Measurements from ENCODE around the gene THSD4. TPM values are rescaled to one million over a fixed set of nuclear protein-coding genes. Genes with fewer than 3 reads are reported as not detected.
A peak's percentile ranks its signal among the peaks of the same experiment; 100 is the strongest.

THSD4 gene
- not detected for total RNA-seq

GRCh38 chr15:71114887-71115566 lies at the start of gene THSD4:
Gene THSD4 (plus strand): TSS chr15:71115471.
- Mint-ChIP-seq H3K4me1 (ENCODE audit: low read depth) (peaks cover 6% of the 10 kb centered on the region), H3K36me3 (no peaks in the 10 kb centered on the region), H3K9me3 (no peaks in the 10 kb centered on the region), H3K27ac (no peak within 1 kb of the TSS), H3K27me3 (peaks cover 50% of the 10 kb centered on the region), H3K4me3 (peak within 1 kb of the TSS; percentile 69)
- intact Hi-C loops (cut with micrococcal nuclease): loop anchor here (1.0 kb wide), 1 partner anchor 325 kb away; no protein-coding TSS in a partner anchor
- CTCF ChIA-PET: interaction anchor here (0.6 to 3.0 kb wide), 6 partner anchors 8 to 325 kb away, joined by 3 to 12 read pairs (median 3); no protein-coding TSS in a partner anchor
- POLR2A ChIA-PET: no interaction called here
- DNase-seq: peak; percentile 74

GRCh38 chr15:71066983-71067382 lies 48.3 kb upstream of the THSD4 start:
- Mint-ChIP-seq H3K36me3 (no peaks in the 10 kb centered on the region), H3K4me3 (no peak overlapping the region), H3K9me3 (no peaks in the 10 kb centered on the region), H3K4me1 (ENCODE audit: low read depth) (no peaks in the 10 kb centered on the region), H3K27me3 (peaks cover 25% of the 10 kb centered on the region), H3K27ac (no peak overlapping the region)
- CTCF ChIA-PET: no interaction called here
- intact Hi-C loops (cut with micrococcal nuclease): no loop called here
- POLR2A ChIA-PET: no interaction called here
- no peak for DNase-seq

- H3K27me3 Mint-ChIP-seq: peaks cover 22% of the 10 kb centered on the region
- no peaks in the 10 kb centered on the region for H3K4me1 Mint-ChIP-seq (ENCODE audit: low read depth)
- intact Hi-C loops (cut with micrococcal nuclease): no loop called here
- peaks cover 3% of the 10 kb centered on the region for H3K9me3 Mint-ChIP-seq
- DNase-seq: no peak
- no peaks in the 10 kb centered on the region for H3K36me3 Mint-ChIP-seq
- CTCF ChIA-PET: no interaction called here
- H3K27ac Mint-ChIP-seq: no peak overlapping the region
- H3K4me3 Mint-ChIP-seq: no peak overlapping the region
- POLR2A ChIA-PET: no interaction called here
Observed at GRCh38 chr15:71069693-71070092, 45.6 kb upstream of the THSD4 start.

- CTCF ChIA-PET: no interaction called here
Observed at GRCh38 chr15:71071529-71071928, 43.7 kb upstream of the THSD4 start.

GRCh38 chr15:71072423-71072822 lies 42.8 kb upstream of the THSD4 start:
- POLR2A ChIA-PET: no interaction called here

More at GRCh38 chr15:71071529-71071928, 43.7 kb upstream of the THSD4 start:
- Mint-ChIP-seq H3K4me1 (ENCODE audit: low read depth) (no peaks in the 10 kb centered on the region), H3K27ac (no peak overlapping the region), H3K9me3 (peaks cover 3% of the 10 kb centered on the region), H3K27me3 (peaks cover 21% of the 10 kb centered on the region), H3K4me3 (no peak overlapping the region), H3K36me3 (no peaks in the 10 kb centered on the region)
- DNase-seq: no peak
- intact Hi-C loops (cut with micrococcal nuclease): no loop called here
- POLR2A ChIA-PET: no interaction called here

GRCh38 chr15:71078506-71079207 lies 36.6 kb upstream of the THSD4 start:
- POLR2A ChIA-PET: no interaction called here
- Mint-ChIP-seq H3K27me3 (peaks cover 13% of the 10 kb centered on the region), H3K9me3 (peaks cover 3% of the 10 kb centered on the region), H3K27ac (no peak overlapping the region), H3K4me1 (ENCODE audit: low read depth) (no peaks in the 10 kb centered on the region), H3K36me3 (no peaks in the 10 kb centered on the region), H3K4me3 (no peak overlapping the region)
- no peak for DNase-seq
- CTCF ChIA-PET: no interaction called here
- intact Hi-C loops (cut with micrococcal nuclease): no loop called here

More at GRCh38 chr15:71072423-71072822, 42.8 kb upstream of the THSD4 start:
- no peak overlapping the region for H3K4me3 Mint-ChIP-seq
- intact Hi-C loops (cut with micrococcal nuclease): no loop called here
- H3K27ac Mint-ChIP-seq: no peak overlapping the region
- no peaks in the 10 kb centered on the region for H3K4me1 Mint-ChIP-seq (ENCODE audit: low read depth)
- no peak for DNase-seq
- H3K9me3 Mint-ChIP-seq: peaks cover 3% of the 10 kb centered on the region
- peaks cover 20% of the 10 kb centered on the region for H3K27me3 Mint-ChIP-seq
- CTCF ChIA-PET: no interaction called here
- H3K36me3 Mint-ChIP-seq: no peaks in the 10 kb centered on the region

- no peak for DNase-seq
- ChIA-PET CTCF (no interaction called here), POLR2A (no interaction called here)
- Mint-ChIP-seq H3K27me3 (peaks cover 11% of the 10 kb centered on the region), H3K4me1 (ENCODE audit: low read depth) (no peaks in the 10 kb centered on the region), H3K9me3 (peaks cover 2% of the 10 kb centered on the region), H3K4me3 (no peak overlapping the region), H3K27ac (no peak overlapping the region), H3K36me3 (no peaks in the 10 kb centered on the region)
- intact Hi-C loops (cut with micrococcal nuclease): no loop called here
Observed at GRCh38 chr15:71079208-71080044, 35.8 kb upstream of the THSD4 start.

GRCh38 chr15:71080166-71080565 lies 35.1 kb upstream of the THSD4 start:
- Mint-ChIP-seq H3K27ac (no peak overlapping the region), H3K4me1 (ENCODE audit: low read depth) (no peaks in the 10 kb centered on the region), H3K9me3 (no peaks in the 10 kb centered on the region), H3K27me3 (peaks cover 12% of the 10 kb centered on the region), H3K36me3 (no peaks in the 10 kb centered on the region), H3K4me3 (no peak overlapping the region)
- intact Hi-C loops (cut with micrococcal nuclease): no loop called here
- DNase-seq: no peak
- ChIA-PET CTCF (no interaction called here), POLR2A (no interaction called here)

GRCh38 chr15:71080705-71081104 lies 34.6 kb upstream of the THSD4 start:
- Mint-ChIP-seq H3K27ac (no peak overlapping the region), H3K36me3 (no peaks in the 10 kb centered on the region), H3K4me3 (no peak overlapping the region), H3K9me3 (no peaks in the 10 kb centered on the region), H3K4me1 (ENCODE audit: low read depth) (no peaks in the 10 kb centered on the region), H3K27me3 (peaks cover 13% of the 10 kb centered on the region)
- CTCF ChIA-PET: interaction anchor here (0.5 kb wide), 1 partner anchor 18 kb away, joined by 3 read pairs; no protein-coding TSS in a partner anchor
- intact Hi-C loops (cut with micrococcal nuclease): no loop called here
- POLR2A ChIA-PET: no interaction called here
- DNase-seq: no peak

GRCh38 chr15:71082803-71083202 lies 32.5 kb upstream of the THSD4 start:
- no peak overlapping the region for H3K27ac Mint-ChIP-seq
- no peak overlapping the region for H3K4me3 Mint-ChIP-seq
- CTCF ChIA-PET: no interaction called here
- H3K9me3 Mint-ChIP-seq: no peaks in the 10 kb centered on the region
- no peaks in the 10 kb centered on the region for H3K4me1 Mint-ChIP-seq (ENCODE audit: low read depth)
- POLR2A ChIA-PET: no interaction called here
- intact Hi-C loops (cut with micrococcal nuclease): no loop called here
- DNase-seq: no peak
- H3K36me3 Mint-ChIP-seq: no peaks in the 10 kb centered on the region
- peaks cover 13% of the 10 kb centered on the region for H3K27me3 Mint-ChIP-seq

GRCh38 chr15:71083349-71083748 lies 31.9 kb upstream of the THSD4 start:
- H3K4me3 Mint-ChIP-seq: no peak overlapping the region
- intact Hi-C loops (cut with micrococcal nuclease): no loop called here
- H3K9me3 Mint-ChIP-seq: peaks cover 2% of the 10 kb centered on the region
- no peak overlapping the region for H3K27ac Mint-ChIP-seq
- no peak for DNase-seq
- ChIA-PET POLR2A (no interaction called here), CTCF (no interaction called here)
- H3K36me3 Mint-ChIP-seq: no peaks in the 10 kb centered on the region
- H3K27me3 Mint-ChIP-seq: peaks cover 13% of the 10 kb centered on the region
- H3K4me1 Mint-ChIP-seq (ENCODE audit: low read depth): no peaks in the 10 kb centered on the region

- POLR2A ChIA-PET: no interaction called here
- Mint-ChIP-seq H3K27me3 (peaks cover 17% of the 10 kb centered on the region), H3K9me3 (peaks cover 7% of the 10 kb centered on the region), H3K27ac (no peak overlapping the region), H3K4me1 (ENCODE audit: low read depth) (no peaks in the 10 kb centered on the region), H3K4me3 (no peak overlapping the region), H3K36me3 (no peaks in the 10 kb centered on the region)
- CTCF ChIA-PET: no interaction called here
- DNase-seq: no peak
- intact Hi-C loops (cut with micrococcal nuclease): no loop called here
Observed at GRCh38 chr15:71084264-71084663, 31.0 kb upstream of the THSD4 start.

Data from activated CD4-positive, alpha-beta memory T cell treated with anti-CD3 and anti-CD28 coated beads for 36 hours (primary cell).